Measurements from ENCODE around the gene GLB1L3. TPM values are rescaled to one million over a fixed set of nuclear protein-coding genes. Genes with fewer than 3 reads are reported as not detected.
"Not testable (repeated sequence)": the region's sequence is repeated elsewhere in the genome, so short reads cannot be mapped to it uniquely, and the experiment has no call there.

GLB1L3 gene
- total RNA-seq, 4 donors from 2014 or later, result not detected

DNA sequence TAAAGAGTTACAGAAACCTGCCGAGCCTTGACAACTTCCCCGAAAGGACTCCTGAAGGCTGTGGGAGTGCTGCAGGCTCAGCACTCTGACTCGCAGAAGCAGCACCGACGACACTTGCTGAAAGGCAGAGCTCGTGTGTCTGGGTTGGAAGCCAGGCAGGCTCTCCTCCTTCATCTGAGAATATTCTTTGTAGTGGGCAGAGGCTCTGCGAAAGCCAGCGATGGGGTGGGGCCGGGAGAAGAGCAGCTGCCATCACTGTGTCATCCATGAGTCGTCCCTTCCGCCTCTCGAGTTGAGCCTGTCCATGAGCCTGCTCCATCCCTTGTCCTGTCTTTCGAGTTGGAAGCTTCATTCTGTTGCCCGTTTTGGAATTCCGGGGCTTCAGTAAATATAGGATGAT is 67.5 kb downstream of the GLB1L3 start:
- Histone ChIP-seq H3K4me1 (no peaks in the 10 kb centered on the region), H3K4me3 (no peak overlapping the region), H3K27me3 (no peaks in the 10 kb centered on the region), H3K27ac (no peak overlapping the region), H3K9me3 (no peaks in the 10 kb centered on the region), H3K36me3 (no peaks in the 10 kb centered on the region)
- DNase-seq (no peak), ATAC-seq (no peak)
- TF ChIP-seq, protein P1, sequence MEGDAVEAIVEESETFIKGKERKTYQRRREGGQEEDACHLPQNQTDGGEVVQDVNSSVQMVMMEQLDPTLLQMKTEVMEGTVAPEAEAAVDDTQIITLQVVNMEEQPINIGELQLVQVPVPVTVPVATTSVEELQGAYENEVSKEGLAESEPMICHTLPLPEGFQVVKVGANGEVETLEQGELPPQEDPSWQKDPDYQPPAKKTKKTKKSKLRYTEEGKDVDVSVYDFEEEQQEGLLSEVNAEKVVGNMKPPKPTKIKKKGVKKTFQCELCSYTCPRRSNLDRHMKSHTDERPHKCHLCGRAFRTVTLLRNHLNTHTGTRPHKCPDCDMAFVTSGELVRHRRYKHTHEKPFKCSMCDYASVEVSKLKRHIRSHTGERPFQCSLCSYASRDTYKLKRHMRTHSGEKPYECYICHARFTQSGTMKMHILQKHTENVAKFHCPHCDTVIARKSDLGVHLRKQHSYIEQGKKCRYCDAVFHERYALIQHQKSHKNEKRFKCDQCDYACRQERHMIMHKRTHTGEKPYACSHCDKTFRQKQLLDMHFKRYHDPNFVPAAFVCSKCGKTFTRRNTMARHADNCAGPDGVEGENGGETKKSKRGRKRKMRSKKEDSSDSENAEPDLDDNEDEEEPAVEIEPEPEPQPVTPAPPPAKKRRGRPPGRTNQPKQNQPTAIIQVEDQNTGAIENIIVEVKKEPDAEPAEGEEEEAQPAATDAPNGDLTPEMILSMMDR (IDR thresholded peaks at IDR 0.05 in 4 of 5, conservative IDR thresholded peaks at IDR 0.05 in 1 of 5), result no peak
- no peak for TF ChIP-seq POLR2A (IDR thresholded peaks at IDR 0.05)
- in situ Hi-C loops (cut with MboI; ENCODE audit: low sequenced_read_pairs in 4 of 4) (no loop called here), intact Hi-C loops (cut with DNase I; ENCODE audit: low total_unique reads) (no loop called here)

DNA sequence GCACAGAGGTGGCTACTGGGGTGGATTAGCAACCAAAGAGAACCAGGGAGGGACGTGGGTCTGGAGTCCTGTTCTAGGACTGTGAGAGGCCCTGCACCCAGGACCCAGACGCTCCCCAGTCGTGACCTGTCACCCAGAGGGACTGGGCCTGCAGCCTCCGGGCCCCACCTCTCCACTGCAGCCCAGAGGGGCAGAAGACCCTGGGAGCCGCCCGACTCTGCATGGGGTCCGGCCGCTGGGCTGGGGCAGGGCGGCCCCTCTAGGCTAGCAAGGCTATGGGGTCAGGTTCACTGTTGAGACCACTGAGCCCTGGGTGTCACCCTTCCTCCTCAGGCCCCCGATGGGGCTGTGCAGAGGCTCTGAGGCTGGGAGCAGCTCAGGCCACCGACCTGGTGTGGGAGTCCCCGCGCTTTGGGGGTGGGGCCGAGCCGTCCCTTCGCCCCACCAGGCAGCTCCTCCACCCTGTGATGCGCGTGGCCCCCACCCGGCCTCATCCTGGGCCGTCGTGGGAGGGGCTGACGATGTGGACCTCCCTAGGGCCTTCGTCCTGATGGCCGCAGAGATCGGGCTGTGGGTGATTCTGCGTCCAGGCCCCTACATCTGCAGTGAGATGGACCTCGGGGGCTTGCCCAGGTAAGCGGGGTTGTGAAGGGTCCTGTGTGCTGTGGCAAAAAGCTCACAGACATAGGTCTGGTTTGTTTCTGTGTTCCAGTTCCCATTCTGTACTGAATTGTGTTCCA is 68.5 kb downstream of the GLB1L3 start:
- DNase-seq; intact Hi-C loops (cut with DNase I; ENCODE audit: low total_unique reads); ATAC-seq; H3K4me1 ChIP-seq; in situ Hi-C loops (cut with MboI; ENCODE audit: low sequenced_read_pairs in 4 of 4); H3K36me3 ChIP-seq; H3K27ac ChIP-seq; H3K27me3 ChIP-seq; H3K9me3 ChIP-seq; H3K4me3 ChIP-seq: not testable (repeated sequence)

DNA sequence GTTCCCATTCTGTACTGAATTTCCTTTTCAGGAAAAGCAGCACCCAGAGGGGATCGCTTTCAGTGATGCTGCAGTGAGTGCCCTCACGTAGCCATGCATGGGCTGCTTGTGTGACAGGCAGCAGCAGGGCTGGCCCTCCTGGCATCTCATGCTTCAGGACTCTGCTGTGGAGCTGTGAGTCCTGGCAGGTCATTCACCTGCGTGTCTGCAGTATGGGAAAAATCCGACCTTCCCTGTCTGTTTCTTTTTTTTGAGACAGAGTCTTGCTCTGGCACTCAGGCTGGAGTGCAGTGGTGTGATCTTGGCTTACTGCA is 69.0 kb downstream of the GLB1L3 start:
- Histone ChIP-seq H3K4me3 (no peak overlapping the region), H3K36me3 (no peaks in the 10 kb centered on the region), H3K4me1 (no peaks in the 10 kb centered on the region), H3K27me3 (no peaks in the 10 kb centered on the region), H3K27ac (no peak overlapping the region), H3K9me3 (no peaks in the 10 kb centered on the region)
- in situ Hi-C loops (cut with MboI; ENCODE audit: low sequenced_read_pairs in 4 of 4) (no loop called here), intact Hi-C loops (cut with DNase I; ENCODE audit: low total_unique reads) (no loop called here)
- DNase-seq (no peak), ATAC-seq (no peak)
- TF ChIP-seq, protein P1 (IDR thresholded peaks at IDR 0.05 in 4 of 5, conservative IDR thresholded peaks at IDR 0.05 in 1 of 5), result no peak
- TF ChIP-seq POLR2A (IDR thresholded peaks at IDR 0.05), result no peak

DNA sequence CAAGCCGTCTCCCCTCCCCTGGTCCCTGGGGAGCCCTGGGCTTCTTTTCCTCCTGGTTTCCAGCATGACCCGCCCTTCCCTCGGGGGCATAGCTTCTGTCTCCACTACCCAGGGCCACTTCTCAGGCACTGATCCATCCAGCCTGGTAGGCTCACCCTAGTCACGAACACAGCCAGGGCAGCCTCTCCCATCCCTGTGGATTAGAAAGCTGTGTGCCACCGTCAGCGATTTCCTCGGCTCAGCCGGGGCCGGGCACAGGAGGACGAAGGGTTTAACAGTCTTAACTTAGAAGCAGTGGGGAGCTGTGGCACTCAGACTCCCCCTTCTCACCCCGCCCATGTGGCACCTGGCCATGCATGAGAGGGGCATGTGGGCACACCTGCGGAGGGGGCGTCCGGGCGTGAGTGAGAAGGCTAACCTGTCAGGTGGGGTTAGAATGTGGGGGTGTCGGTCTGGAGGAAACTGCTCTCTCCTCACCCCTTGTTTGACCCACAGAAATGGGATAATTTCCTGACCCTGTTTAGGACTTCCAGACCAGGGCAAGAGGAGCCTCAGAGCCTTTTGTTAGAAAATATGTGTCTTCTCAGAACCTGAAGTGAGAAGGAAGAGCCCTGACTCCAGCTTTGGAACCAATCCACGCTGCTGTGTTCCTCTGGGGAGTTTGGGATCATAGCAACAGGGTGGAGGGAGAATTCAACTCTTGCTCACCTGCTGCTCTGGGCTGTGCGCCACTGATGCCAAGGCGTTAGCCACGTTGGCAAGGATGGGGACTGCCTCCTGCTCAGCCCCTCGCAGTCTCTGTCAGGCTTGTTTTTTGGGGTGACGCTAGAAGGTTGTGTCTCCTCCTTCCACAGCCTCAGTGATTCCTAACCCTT is 70.2 kb downstream of the GLB1L3 start:
- ATAC-seq (no peak), DNase-seq (no peak)
- no peak overlapping the region for H3K27ac ChIP-seq
- intact Hi-C loops (cut with DNase I; ENCODE audit: low total_unique reads) (no loop called here), in situ Hi-C loops (cut with MboI; ENCODE audit: low sequenced_read_pairs in 4 of 4) (no loop called here)
- H3K9me3 ChIP-seq, result no peaks in the 10 kb centered on the region
- TF ChIP-seq POLR2A (IDR thresholded peaks at IDR 0.05), result no peak
- TF ChIP-seq, protein P1 (IDR thresholded peaks at IDR 0.05 in 4 of 5, conservative IDR thresholded peaks at IDR 0.05 in 1 of 5), result no peak
- no peaks in the 10 kb centered on the region for H3K4me1 ChIP-seq
- H3K36me3 ChIP-seq, result no peaks in the 10 kb centered on the region
- H3K4me3 ChIP-seq, result no peak overlapping the region
- H3K27me3 ChIP-seq, result no peaks in the 10 kb centered on the region

DNA sequence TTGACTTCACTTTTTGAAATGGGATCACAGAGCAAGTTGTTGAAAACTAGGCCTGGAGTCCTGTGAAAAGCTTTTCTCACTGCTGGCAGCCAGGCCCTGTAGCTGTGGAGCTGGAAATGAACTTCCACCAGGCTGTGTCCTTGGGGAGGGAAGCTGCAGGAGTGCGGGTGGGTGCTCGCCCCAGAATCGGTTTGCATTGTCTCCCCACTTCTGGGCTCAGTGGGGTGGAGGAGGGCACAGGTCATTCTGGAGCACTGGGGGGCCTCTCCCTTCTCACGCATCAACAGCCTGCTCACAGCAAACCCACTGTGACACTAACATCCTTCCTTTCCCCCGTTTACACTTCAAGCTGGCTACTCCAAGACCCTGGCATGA is 70.8 kb downstream of the GLB1L3 start:
- intact Hi-C loops (cut with DNase I; ENCODE audit: low total_unique reads) (no loop called here), in situ Hi-C loops (cut with MboI; ENCODE audit: low sequenced_read_pairs in 4 of 4) (no loop called here)
- no peaks in the 10 kb centered on the region for H3K36me3 ChIP-seq
- no peaks in the 10 kb centered on the region for H3K9me3 ChIP-seq
- no peak for ATAC-seq
- no peak for TF ChIP-seq POLR2A (IDR thresholded peaks at IDR 0.05)
- TF ChIP-seq, protein P1 (IDR thresholded peaks at IDR 0.05 in 4 of 5, conservative IDR thresholded peaks at IDR 0.05 in 1 of 5), result no peak
- no peak overlapping the region for H3K4me3 ChIP-seq
- no peaks in the 10 kb centered on the region for H3K4me1 ChIP-seq
- H3K27ac ChIP-seq, result no peak overlapping the region
- no peak for DNase-seq
- no peaks in the 10 kb centered on the region for H3K27me3 ChIP-seq

Measured in gastrocnemius medialis (tissue), 4 donors.